SH-SY5Y (cell line): ENCODE data around the gene PGGHG.

Experiments
- GATA2 ChIP-seq: IDR thresholded peaks from 2 replicates; pipeline ENCODE4 v1.6.1; 2011; ENCODE audit warnings: mild to moderate bottlenecking, low read depth, low read length
- GATA3 ChIP-seq: IDR thresholded peaks from 2 replicates; pipeline ENCODE4 v1.6.1; 2011; ENCODE audit warnings: low read depth, mild to moderate bottlenecking, low read length, moderate library complexity

- TF ChIP-seq GATA2 (no peak), GATA3 (no peak)
Observed at GRCh38 chr11:241634-242033, 47.3 kb upstream of the PGGHG start.
